Measurements from ENCODE around the gene ANKRD6. TPM values are rescaled to one million over a fixed set of nuclear protein-coding genes. Genes with fewer than 3 reads are reported as not detected.

The ANKRD6 gene
- total RNA-seq, 1 donor from 2014 or later: 14.9 TPM

DNA sequence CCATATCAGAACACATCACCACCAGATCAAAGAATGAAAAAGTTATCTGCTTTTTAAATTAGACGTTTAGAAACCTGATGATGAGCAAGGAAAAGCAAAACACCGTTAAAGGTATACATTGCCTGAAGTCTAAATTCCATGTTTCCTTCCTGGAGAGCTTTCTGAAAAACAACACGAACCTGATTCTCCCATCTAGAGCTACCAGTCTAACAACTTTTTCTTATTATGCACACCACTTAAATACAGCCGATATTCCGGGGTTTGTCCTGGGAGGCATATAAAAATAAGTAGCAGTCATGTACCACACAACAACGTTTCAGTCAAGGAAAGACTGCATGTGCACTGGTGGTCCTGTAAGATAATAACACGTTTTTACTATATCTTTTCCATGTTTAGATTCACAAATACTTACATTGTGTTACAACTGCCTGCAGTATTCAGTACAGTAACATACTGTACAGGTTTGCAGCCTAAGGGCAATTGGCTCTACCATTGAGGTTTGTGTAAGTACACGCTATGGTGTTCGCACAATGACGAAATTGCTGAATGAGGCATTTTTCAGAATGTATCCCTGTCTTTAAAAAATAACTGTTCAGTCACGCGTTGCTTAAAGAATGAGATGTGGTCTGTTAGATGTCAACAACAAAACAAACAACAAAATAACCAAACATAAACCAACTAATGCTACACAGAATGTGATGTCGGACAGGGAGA lies 224.7 kb downstream of the ANKRD6 start:
- no peak for DNase-seq (ENCODE audit: low spot score)

DNA sequence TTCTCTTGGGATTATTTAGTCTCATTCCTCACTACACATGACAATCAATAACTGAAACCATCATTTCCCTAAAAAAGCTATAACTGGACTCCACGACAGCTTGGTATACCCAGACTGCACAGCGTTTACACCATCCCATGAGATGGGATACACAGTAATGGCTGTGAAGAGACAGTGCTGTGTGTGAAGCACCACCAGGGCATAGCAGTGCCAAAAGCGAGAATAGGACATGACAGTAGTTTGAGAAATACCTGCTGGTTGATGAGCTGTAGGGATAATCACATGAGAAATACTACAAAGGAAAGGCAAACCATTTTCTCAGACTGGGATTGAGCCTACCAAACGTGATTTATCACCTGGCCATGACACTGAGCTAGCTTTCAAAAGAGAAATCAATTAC lies 228.0 kb downstream of the ANKRD6 start:
- DNase-seq (ENCODE audit: low spot score): no peak

DNA sequence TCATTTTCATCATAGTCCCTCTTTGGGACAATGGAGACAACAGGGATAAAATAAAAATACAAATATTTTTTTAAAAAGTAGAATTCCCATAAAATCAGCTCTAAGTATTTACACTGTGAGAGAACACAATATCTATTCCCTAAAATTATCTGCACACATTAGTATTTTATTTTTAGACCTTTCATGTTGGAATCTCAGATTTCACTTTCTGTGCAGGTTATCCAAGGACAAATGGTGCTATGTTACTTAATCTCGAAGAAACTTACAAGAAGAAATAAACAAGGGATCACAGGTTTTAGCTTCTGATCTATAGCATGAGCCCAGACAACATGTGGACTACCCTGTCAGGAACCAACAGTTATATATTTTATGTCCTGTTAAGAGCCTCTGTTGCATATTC lies 228.6 kb downstream of the ANKRD6 start:
- no peak for DNase-seq (ENCODE audit: low spot score)

- DNase-seq (ENCODE audit: low spot score): no peak
Measured at GRCh38 chr6:89662659-89663223, 229.8 kb downstream of the ANKRD6 start.

DNA sequence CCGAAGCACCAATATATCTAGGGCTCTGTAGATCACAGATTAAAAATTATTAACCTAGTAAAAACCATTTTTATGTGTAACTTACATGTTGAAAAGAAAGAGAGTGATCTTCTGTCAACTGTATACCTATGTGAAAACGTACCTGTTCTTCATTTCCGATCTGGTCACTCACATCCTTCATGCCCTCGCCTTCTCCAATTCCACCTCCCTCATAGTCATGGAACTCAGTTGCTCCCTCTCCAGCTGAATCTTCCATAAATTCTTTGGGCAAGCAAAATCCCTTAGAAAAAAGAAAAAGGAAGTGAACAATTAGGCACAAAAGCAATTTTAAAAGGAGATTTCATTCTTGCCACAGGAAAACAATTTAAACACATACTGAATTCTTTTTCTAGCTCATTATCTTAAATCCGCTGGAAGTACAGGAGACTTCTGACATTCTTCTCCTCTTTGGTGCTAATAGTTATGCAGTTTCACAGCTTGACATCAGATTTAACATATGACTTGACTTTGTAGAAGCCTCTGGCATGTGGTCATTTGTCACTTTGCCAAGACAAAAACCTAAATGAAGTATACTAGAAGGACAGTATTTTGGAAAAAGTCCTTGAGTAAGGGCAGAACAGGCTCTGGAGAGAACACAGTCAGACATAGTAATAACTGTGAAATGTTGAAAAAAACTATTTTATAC lies 235.1 kb downstream of the ANKRD6 start:
- DNase-seq (ENCODE audit: low spot score): no peak

- DNase-seq (ENCODE audit: low spot score): no peak
Measured at GRCh38 chr6:89669002-89669401, 236.1 kb downstream of the ANKRD6 start.

DNA sequence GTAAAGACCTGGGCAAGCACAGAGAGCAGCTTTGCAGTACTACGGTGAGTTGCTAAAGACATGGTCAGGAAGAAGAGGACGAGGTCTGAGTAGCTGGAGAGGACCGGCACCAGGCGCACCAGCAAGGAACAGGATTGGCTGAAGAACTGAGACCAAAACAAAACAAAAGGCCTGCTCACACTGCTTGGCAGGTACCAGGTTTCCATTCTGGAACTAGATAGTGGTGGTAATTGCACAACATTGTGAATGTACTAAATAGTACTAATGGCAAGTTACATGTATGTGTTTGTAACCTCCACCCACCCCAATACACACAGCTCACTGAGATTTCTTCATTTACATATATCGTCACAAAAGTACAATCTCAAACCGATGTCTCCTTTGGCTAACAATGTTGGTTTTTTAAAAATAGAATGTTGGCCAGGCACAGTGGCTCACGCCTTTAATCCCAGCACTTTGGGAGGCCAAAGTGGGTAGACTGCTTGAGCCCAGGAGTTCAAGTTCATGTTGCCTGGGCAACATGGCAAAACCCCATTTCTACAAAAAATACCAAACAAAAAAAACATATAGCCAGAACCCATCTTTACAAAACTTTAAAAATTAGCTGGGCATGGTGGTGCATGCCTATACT lies 238.1 kb downstream of the ANKRD6 start:
- no peak for DNase-seq (ENCODE audit: low spot score)

DNA sequence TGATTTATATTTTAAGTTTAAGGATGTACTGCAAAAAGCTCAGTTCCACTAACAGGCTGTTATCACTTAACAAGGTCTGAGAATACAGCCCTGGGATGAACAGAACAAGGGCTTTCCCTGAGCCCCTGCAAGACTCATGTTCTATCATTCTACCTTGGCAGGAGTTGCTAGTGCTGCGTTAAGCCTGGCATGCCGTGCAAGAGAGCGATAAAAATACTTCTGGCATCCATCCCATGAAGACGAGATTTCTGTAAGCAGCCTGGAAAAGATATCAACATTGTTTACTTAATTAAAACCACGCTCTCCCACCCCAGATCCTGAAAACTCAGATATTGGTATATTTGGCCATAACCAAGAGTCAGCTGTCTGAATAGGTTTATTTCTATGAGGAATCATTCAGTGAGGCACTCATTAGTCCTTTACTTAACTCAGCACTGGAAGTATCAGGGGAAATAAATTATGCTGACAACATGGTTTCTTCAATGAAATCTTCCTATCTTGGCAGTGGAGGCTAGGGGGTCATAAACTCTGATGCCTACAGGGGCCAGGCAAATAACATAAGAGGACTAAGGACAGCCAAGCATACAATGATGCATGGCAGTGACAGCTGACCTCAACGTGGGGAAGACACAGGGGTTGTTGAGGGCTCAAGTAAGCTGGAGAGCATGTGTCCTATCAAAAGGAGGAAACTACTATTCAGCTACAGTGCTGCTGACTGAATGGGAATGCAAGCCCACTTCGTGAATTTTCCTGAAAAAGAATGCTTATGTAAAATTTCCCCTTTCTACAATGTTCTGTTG lies 243.2 kb downstream of the ANKRD6 start:
- DNase-seq (ENCODE audit: low spot score): no peak

DNA sequence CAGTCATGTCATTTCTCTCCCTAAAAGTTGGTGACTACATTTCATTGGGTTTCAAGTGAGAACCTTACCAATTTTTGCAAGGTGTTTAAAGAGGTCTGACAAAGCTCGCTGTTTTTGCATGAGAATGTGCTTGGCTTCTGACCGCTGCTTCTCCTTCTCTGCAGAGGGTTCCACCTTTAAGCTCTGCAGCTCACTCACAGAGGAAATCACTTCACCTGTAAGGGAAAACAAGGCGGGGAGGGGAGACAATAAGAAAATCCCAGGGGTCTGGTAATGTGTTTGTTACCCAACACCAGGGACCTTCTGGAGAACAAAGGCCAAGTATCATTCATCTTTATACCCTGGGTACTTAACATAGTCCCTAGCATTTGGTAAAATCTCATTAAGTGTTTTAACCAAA lies 245.6 kb downstream of the ANKRD6 start:
- DNase-seq (ENCODE audit: low spot score): no peak

GRCh38 chr6:89679215-89680120 lies 246.5 kb downstream of the ANKRD6 start:
- no peak for DNase-seq (ENCODE audit: low spot score)

- DNase-seq (ENCODE audit: low spot score): no peak
Measured at GRCh38 chr6:89680150-89680549, 247.2 kb downstream of the ANKRD6 start.

- DNase-seq (ENCODE audit: low spot score): no peak
Measured at GRCh38 chr6:89680551-89680950, 247.6 kb downstream of the ANKRD6 start.

GRCh38 chr6:89681983-89682564 lies 249.1 kb downstream of the ANKRD6 start:
- no peak for DNase-seq (ENCODE audit: low spot score)

DNA sequence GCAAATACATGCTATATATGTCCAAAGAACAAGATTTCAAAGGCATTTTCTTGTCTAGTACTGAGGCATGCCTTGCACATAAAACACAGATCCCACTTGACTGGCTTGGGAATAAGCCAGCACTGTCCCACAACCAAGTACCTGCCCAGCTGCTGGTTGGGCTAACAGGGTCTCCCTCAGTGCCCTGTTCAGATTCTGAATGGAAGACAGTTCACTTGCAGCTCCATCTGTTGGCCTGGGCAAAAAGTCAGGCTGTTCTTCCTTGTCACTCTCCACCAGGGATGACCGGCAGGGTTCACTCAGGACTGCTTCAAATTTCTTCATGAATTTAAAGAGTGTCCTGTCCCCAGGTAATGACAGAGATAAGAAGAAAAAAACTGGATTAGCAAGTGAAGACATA lies 250.0 kb downstream of the ANKRD6 start:
- no peak for DNase-seq (ENCODE audit: low spot score)

Other genes starting within 250 kb of the ANKRD6 start
- gene GABRR1, start 215.8 kb upstream of the ANKRD6 start, total RNA-seq: not detected
- 0.92 TPM for gene GABRR2, start 117.9 kb upstream of the ANKRD6 start, total RNA-seq
- gene UBE2J1, start 80.4 kb upstream of the ANKRD6 start, total RNA-seq: 32.5 TPM
- gene RRAGD, start 20.9 kb upstream of the ANKRD6 start, total RNA-seq: 19.8 TPM
- gene LYRM2, start 205.6 kb downstream of the ANKRD6 start, total RNA-seq: 39.9 TPM